NT2/D1 (cell line): ENCODE measurements around the gene VPS36.

Experiments
- YY1 ChIP-seq: IDR thresholded peaks from 2 replicates; pipeline ENCODE4 v1.6.1; 2011; ENCODE audit not compliant: insufficient read length, insufficient read depth
- ZNF274 ChIP-seq: IDR thresholded peaks from 2 replicates; pipeline ENCODE4 v1.6.1; 2011; ENCODE audit warnings: mild to moderate bottlenecking, low read depth, low read length

- TF ChIP-seq ZNF274 (no peak), YY1 (no peak)
Observed at GRCh38 chr13:52421216-52421615, 29.2 kb downstream of the VPS36 start.
